ENCODE results near the gene UBE2D2.

DNA sequence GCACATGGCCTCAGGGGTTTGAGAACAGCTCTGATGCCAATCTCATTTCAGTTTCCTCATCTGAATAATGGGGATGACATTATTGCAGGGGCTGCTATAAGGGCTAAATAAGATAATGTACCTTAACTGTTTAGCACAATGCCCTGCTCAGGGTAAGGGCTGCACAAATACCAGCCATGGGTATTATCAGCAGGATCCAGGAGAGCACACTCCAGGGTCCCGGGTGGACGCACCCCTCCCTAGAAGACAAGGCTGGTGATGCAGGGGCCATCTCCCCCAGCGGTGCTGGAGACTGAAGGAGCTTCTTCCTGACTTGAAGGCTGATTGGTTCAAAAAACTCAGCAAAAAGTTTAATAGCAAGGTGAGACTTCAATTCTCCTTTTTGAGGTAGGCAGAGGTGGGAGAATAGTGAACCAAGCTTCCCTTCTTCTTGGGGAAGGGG is 84.3 kb downstream of the UBE2D2 start:
- TF ChIP-seq, protein P1, sequence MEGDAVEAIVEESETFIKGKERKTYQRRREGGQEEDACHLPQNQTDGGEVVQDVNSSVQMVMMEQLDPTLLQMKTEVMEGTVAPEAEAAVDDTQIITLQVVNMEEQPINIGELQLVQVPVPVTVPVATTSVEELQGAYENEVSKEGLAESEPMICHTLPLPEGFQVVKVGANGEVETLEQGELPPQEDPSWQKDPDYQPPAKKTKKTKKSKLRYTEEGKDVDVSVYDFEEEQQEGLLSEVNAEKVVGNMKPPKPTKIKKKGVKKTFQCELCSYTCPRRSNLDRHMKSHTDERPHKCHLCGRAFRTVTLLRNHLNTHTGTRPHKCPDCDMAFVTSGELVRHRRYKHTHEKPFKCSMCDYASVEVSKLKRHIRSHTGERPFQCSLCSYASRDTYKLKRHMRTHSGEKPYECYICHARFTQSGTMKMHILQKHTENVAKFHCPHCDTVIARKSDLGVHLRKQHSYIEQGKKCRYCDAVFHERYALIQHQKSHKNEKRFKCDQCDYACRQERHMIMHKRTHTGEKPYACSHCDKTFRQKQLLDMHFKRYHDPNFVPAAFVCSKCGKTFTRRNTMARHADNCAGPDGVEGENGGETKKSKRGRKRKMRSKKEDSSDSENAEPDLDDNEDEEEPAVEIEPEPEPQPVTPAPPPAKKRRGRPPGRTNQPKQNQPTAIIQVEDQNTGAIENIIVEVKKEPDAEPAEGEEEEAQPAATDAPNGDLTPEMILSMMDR (IDR thresholded peaks at IDR 0.05) = no peak
- TF ChIP-seq POLR2A (IDR thresholded peaks at IDR 0.05) = no peak

Measured in testis (tissue), 2 donors.